ENCODE results near the gene P4HB.

The P4HB gene

DNA sequence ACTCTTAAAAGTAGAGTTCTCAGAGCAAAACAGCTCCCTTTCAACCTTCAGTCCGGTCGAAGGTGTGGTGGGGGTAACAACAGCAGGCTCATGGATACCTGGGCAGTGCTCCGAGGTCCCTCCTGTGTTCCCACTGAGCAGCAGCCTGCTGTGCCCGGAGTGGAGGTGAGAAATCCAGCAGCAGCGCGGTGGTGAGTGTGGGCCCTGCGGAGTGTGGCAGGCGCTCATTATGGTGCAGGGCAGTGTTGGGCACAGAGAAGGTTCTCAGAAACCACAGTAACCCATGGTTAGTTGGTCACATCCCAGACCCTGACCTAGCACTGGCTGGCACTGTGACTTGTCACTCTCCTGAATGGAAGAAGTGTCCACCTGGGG, 5.0 kb upstream of the P4HB start:
- Histone ChIP-seq H3K27ac (replicated peaks) (peak overlapping the region; percentile 93), H3K4me3 (replicated peaks; ENCODE audit: insufficient read depth, low read length) (no peak overlapping the region), H3K27me3 (ENCODE audit: insufficient read depth, poor library complexity, severe bottlenecking) (no peaks in the 10 kb centered on the region)
- TF ChIP-seq, protein P1, sequence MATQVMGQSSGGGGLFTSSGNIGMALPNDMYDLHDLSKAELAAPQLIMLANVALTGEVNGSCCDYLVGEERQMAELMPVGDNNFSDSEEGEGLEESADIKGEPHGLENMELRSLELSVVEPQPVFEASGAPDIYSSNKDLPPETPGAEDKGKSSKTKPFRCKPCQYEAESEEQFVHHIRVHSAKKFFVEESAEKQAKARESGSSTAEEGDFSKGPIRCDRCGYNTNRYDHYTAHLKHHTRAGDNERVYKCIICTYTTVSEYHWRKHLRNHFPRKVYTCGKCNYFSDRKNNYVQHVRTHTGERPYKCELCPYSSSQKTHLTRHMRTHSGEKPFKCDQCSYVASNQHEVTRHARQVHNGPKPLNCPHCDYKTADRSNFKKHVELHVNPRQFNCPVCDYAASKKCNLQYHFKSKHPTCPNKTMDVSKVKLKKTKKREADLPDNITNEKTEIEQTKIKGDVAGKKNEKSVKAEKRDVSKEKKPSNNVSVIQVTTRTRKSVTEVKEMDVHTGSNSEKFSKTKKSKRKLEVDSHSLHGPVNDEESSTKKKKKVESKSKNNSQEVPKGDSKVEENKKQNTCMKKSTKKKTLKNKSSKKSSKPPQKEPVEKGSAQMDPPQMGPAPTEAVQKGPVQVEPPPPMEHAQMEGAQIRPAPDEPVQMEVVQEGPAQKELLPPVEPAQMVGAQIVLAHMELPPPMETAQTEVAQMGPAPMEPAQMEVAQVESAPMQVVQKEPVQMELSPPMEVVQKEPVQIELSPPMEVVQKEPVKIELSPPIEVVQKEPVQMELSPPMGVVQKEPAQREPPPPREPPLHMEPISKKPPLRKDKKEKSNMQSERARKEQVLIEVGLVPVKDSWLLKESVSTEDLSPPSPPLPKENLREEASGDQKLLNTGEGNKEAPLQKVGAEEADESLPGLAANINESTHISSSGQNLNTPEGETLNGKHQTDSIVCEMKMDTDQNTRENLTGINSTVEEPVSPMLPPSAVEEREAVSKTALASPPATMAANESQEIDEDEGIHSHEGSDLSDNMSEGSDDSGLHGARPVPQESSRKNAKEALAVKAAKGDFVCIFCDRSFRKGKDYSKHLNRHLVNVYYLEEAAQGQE (IDR thresholded peaks at IDR 0.05; ENCODE audit: insufficient replicate concordance, low read depth) = no peak
- TF ChIP-seq, protein P2, sequence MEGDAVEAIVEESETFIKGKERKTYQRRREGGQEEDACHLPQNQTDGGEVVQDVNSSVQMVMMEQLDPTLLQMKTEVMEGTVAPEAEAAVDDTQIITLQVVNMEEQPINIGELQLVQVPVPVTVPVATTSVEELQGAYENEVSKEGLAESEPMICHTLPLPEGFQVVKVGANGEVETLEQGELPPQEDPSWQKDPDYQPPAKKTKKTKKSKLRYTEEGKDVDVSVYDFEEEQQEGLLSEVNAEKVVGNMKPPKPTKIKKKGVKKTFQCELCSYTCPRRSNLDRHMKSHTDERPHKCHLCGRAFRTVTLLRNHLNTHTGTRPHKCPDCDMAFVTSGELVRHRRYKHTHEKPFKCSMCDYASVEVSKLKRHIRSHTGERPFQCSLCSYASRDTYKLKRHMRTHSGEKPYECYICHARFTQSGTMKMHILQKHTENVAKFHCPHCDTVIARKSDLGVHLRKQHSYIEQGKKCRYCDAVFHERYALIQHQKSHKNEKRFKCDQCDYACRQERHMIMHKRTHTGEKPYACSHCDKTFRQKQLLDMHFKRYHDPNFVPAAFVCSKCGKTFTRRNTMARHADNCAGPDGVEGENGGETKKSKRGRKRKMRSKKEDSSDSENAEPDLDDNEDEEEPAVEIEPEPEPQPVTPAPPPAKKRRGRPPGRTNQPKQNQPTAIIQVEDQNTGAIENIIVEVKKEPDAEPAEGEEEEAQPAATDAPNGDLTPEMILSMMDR (IDR thresholded peaks at IDR 0.05; ENCODE audit: insufficient read depth, low read length) = no peak
- TF ChIP-seq GABPA (IDR thresholded peaks at IDR 0.05; ENCODE audit: low read depth) (no peak), POLR2AphosphoS5 (IDR thresholded peaks at IDR 0.05; ENCODE audit: low read depth) (no peak), SPI1 (IDR thresholded peaks at IDR 0.05; ENCODE audit: borderline replicate concordance, low read depth) (no peak)
- no peak for DNase-seq (ENCODE audit: low read depth in 1 of 2, low spot score in 1 of 2)

DNA sequence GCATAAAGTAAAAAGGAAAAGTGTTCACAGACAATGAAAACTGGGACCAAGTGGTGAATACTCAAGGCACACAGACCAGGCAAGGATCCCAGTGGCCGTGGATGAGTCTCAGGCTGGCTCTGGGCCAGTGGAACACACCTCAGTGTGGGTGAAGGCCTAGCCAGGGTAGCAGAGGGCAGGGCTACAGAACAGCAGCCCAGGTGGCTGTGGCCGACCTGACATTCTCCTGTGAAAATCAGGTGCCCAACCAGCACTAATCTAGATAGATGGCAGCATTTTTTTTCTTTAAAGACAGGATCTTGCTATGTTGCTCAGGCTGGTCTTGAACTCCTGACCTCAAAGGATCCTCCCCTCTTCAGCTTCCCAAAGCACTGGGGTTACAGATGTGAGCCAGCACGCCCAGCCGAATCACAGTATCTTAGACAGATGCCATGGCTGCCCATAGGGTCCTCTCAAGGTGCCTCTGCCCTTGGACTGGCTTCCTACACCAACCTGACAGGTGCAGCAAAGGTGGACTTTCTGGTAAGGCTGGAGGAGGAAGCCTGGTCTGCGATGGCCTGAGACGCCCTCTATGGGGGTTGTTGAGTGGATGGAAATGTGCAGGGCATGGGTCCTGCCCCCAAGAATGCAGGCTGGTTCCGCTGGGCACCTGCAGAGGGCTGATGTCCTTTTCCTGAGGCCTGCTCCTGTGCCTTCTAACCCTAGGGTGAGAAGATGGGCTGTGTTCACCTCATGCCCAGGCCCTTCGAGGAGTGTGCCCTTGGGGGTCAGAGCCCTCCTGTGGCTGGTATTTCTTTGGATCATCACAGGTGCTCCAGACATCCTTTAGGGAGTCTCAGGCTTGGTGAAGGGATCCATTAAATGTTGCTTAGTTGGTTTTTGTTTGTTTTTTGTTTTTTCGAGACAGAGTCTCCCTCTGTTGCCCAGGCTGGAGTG, 3.8 kb upstream of the P4HB start:
- Histone ChIP-seq H3K27ac (replicated peaks) (peak overlapping the region; percentile 96), H3K27me3 (ENCODE audit: insufficient read depth, poor library complexity, severe bottlenecking) (no peaks in the 10 kb centered on the region), H3K4me3 (replicated peaks; ENCODE audit: insufficient read depth, low read length) (no peak overlapping the region)
- TF ChIP-seq, protein P1 (IDR thresholded peaks at IDR 0.05; ENCODE audit: insufficient replicate concordance, low read depth) = no peak
- TF ChIP-seq GABPA (IDR thresholded peaks at IDR 0.05; ENCODE audit: low read depth) = no peak
- TF ChIP-seq POLR2AphosphoS5 (IDR thresholded peaks at IDR 0.05; ENCODE audit: low read depth) = no peak; the same call in 1 of the 2 replicates
- TF ChIP-seq, protein P2 (IDR thresholded peaks at IDR 0.05; ENCODE audit: insufficient read depth, low read length) = no peak
- no peak for TF ChIP-seq SPI1 (IDR thresholded peaks at IDR 0.05; ENCODE audit: borderline replicate concordance, low read depth)
- no peak for DNase-seq (ENCODE audit: low read depth in 1 of 2, low spot score in 1 of 2)

DNA sequence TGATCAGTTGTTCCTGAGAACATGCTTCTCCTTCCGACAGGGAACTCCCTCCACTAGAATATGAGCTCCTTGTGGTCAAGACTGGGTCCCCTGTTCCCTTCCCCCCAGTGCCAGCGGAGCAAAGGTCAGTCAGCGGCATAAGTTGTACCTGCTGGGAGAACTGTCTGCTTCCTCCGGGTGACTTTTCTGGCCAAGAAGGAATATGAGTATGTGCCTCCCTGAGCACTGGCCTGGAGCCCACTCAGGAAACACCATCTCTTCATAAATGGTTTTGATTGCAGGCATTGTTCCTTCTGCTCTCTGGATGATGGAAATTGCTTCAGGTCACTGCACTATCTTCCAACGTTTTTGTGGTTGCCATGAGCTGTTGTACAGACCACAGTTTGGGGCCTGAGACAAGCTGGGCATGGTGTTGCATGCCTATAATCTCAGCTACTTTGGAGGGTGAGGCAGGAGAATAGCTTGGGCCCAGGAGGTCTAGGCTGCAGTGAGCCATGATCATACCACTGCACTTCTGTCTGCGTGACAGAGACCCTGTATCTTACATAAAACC, 2.9 kb upstream of the P4HB start:
- Histone ChIP-seq H3K27me3 (ENCODE audit: insufficient read depth, poor library complexity, severe bottlenecking) (no peaks in the 10 kb centered on the region), H3K27ac (replicated peaks) (peak overlapping the region; percentile 96), H3K4me3 (replicated peaks; ENCODE audit: insufficient read depth, low read length) (peak overlapping the region; percentile 2)
- peak in 1 of 2 experiments; percentile 87 for DNase-seq (ENCODE audit: low read depth in 1 of 2, low spot score in 1 of 2)
- no peak for TF ChIP-seq SPI1 (IDR thresholded peaks at IDR 0.05; ENCODE audit: borderline replicate concordance, low read depth)
- TF ChIP-seq, protein P2 (IDR thresholded peaks at IDR 0.05; ENCODE audit: insufficient read depth, low read length) = no peak
- TF ChIP-seq, protein P1 (IDR thresholded peaks at IDR 0.05; ENCODE audit: insufficient replicate concordance, low read depth) = no peak
- peak; percentile 88 for TF ChIP-seq POLR2AphosphoS5 (IDR thresholded peaks at IDR 0.05; ENCODE audit: low read depth)
- TF ChIP-seq GABPA (IDR thresholded peaks at IDR 0.05; ENCODE audit: low read depth) = no peak

Data from HL-60 (cell line).